GM13977 (cell line): ENCODE data around the gene CEP162.
"Not testable (repeated sequence)": the region's sequence is repeated elsewhere in the genome, so short reads cannot be mapped to it uniquely, and the experiment has no call there.

ENCODE experiments used
- DNase-seq: peaks from one replicate; pipeline ENCODE4 v3.0.0; 2012; ENCODE audit warnings: low spot score
- in situ Hi-C: fragments of 300-500 bp; cut with MboI; formaldehyde crosslinking; loops from one replicate; pipeline ENCODE4 v1.12.0; 2022; ENCODE audit warnings: low sequenced_read_pairs, low pct_unique_long_range_greater_than_20kb, mixed read lengths, inconsistent platforms; ENCODE audit not compliant: unreplicated experiment
- TF ChIP-seq, protein P1 (sequence below): IDR thresholded peaks from 2 replicates; pipeline ENCODE4 v1.5.1; 2012; ENCODE audit warnings: mild to moderate bottlenecking, control low read depth; ENCODE audit not compliant: insufficient read depth; ENCODE audit errors: extremely low read depth, missing control alignments

CEP162 gene

DNA sequence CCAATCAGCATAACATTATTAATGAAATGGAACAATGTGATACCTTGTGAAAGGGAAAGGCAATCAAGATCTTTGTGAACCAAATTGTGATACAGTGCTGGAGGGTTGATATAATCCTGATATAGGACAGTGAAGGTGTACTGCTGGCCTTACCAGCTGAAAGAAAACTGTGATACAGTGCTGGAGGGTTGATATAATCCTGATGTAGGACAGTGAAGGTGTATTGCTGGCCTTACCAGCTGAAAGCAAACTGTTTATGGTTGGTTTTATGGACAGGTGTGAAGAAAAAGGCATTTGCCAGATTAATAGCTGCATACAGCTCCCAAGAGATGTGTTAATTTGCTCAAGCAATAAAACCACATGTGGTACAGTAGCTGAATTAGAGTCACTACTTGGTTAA, 119.9 kb downstream of the CEP162 start:
- in situ Hi-C loops, result no loop called here
- DNase-seq, result no peak
- TF ChIP-seq, protein P1, sequence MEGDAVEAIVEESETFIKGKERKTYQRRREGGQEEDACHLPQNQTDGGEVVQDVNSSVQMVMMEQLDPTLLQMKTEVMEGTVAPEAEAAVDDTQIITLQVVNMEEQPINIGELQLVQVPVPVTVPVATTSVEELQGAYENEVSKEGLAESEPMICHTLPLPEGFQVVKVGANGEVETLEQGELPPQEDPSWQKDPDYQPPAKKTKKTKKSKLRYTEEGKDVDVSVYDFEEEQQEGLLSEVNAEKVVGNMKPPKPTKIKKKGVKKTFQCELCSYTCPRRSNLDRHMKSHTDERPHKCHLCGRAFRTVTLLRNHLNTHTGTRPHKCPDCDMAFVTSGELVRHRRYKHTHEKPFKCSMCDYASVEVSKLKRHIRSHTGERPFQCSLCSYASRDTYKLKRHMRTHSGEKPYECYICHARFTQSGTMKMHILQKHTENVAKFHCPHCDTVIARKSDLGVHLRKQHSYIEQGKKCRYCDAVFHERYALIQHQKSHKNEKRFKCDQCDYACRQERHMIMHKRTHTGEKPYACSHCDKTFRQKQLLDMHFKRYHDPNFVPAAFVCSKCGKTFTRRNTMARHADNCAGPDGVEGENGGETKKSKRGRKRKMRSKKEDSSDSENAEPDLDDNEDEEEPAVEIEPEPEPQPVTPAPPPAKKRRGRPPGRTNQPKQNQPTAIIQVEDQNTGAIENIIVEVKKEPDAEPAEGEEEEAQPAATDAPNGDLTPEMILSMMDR, result no peak

DNA sequence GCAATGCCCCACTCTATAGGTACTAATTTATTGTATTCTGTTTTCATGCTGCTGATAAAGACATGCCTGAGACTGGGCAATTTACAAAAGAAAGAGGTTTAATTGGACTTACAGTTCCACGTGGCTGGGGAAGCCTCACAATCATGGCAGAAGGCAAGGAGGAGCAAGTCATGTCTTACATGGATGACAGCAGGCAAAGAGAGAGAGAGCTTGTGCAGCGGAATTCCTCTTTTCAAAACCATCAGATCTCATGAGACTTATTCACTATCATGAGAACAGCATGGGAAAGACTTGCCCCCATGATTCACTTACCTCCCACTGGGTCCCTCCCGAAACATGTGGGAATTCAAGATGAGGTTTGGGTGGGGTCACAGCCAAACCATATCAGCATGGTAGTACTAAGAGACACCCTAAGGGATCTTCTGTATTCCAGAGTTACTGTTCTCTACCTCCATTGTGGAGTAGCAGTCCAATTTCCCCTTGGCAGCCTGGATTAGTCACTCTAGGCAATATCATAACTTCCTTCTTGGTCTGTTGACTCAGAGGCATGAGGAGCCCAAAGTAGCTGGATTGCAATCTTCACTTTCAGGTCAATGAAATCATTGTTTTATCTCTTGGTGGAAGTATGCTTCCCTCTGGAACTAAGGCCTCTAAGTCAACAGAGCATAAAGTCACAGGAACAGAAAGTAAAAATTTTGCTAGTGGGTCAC, 122.1 kb downstream of the CEP162 start:
- in situ Hi-C loops, DNase-seq: not testable (repeated sequence)

DNA sequence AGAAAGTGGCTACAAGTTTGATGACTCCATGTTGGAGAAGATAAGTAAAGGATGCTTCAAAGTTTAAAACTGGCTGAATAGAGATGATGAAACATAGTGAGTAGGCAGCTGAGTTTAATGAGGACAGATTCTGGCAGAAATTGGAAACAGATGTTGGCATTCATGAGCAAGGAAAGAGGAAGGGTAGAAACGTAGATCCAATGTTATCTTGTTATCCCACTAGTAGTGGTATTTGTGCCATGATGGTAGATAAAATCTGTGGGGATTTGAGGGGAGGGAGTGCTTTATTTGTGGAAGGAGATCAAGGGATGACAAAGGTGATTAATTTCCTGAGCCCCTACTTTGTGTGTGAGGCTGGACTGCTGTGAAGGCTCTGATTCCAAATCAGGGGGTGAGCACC, 124.4 kb downstream of the CEP162 start:
- in situ Hi-C loops, result no loop called here
- no peak for DNase-seq
- TF ChIP-seq, protein P1, result no peak

DNA sequence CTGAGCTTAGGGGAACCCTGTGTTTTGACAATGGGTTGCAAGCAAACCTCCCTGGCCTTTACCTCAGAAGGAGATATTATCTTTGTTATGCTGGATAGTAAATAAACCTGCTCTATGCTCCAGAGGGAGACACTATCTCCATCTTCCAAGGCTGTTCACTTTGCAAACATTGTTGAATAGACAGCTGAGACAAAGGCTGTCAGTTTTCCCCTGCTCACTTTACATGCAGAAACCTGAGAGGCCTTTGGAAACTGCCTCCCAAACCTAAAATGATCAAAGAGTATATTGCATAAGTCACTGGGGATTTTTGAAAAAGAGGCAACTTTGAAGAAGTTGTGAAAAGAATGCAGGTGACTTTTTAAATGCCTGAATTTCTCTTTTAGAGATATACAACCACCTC, 132.3 kb downstream of the CEP162 start:
- no peak for DNase-seq
- TF ChIP-seq, protein P1, result no peak

DNA sequence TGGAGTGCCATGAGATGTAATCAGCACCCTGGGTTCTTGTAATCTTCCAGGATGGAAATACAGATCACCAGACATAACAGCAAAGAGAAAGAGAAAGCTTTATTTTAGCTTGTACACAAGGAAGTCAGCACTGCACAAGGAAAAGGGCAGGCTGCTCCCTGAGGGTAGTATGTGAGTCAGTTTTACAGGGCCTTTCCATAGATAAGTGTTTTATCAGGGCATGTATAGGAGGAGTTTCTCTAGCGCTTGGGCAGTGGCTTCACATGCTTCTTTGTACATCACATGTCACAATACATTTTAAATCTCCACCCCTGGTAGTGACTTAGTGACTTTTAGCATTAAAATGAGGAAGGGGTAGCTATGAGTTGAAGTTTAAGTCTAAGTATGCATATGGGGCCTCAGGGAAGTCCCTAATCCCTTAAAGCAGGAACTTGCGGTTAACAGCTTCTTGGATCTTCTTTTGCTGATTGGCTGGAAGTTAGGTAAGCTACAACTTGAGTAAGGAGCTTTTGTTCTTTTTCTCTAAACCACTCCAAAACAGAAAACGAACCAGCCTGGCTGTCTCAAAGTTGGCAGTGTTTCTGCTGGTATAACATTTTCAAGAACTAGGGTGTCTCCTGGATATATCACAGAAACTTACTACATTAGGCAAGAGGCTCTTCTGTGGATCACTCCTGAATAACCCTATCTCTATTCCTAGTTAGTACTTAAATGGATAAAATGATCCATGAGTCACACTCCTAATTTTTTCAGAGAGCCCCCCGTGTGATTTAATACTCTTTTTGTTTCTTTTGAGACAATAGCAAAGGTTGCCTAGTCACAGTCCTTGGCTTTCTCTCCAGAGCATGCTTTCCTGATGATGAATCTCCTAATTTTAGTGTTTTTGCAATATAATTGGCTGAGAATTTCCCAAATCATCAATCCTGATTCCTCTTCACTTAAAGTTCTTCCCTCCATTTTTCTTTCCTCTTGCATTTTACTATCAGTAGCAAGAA, 133.7 kb downstream of the CEP162 start:
- DNase-seq, result no peak
- TF ChIP-seq, protein P1, result no peak
- in situ Hi-C loops, result no loop called here

More for the DNA sequence above, 132.3 kb downstream of the CEP162 start:
- in situ Hi-C loops, result no loop called here

DNA sequence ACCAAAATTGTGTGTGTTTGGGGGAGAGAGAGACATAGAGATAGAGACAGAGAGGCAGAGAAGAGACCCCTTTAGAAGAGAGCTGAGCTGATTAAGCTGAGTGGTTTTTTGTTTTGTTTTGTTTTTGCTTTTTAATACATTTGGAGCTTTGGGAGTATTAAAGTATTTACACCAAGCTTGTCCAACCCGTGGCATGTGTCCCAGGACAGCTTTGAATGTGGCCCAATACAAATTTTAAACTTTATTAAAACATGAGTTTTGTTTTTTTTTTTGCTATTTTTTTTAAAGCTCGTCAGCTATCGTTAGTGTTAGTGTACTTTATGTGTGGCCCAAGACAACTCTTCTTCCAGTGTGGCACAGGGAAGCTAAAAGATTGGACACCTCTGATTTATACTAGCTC, 137.9 kb downstream of the CEP162 start:
- TF ChIP-seq, protein P1, result no peak
- no peak for DNase-seq
- in situ Hi-C loops, result no loop called here

DNA sequence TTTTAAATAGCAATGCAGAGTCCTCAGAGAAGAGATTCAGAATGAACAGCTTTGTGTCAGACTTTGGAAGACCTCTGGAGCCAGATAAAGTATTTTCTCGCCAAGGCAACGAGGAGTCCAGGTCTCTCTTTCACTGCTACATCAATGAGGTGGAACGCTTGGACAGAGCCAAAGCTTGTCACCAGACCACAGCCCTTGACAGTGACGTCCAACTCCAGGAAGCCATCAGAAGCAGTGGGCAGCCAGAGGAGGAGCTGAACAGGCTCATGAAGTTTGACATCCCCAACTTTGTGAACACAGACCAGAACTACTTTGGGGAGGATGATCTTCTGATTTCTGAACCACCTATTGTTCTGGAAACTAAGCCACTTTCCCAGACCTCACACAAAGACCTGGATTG, 138.4 kb downstream of the CEP162 start:
- TF ChIP-seq, protein P1, result no peak
- in situ Hi-C loops, result no loop called here
- no peak for DNase-seq
